Breast epithelium (tissue), 3 donors: ENCODE results near the gene BRD9.

Experiments
- POLR2A ChIP-seq: fragments of 450-650 bp; IDR thresholded peaks from one replicate; pipeline ENCODE4 v1.6.1; 2016; ENCODE audit warnings: antibody characterized with exemption, mild to moderate bottlenecking, moderate library complexity
- POLR2AphosphoS5 ChIP-seq, 3 donors: sonication (generic); formaldehyde crosslinking; IDR thresholded peaks; one replicate each; pipeline ENCODE4 v1.6.1; 2017; ENCODE audit warnings: antibody characterized with exemption in 3 of 3
- TF ChIP-seq, protein P1 (sequence below), 3 donors: fragments of 450-650 bp; IDR thresholded peaks; one replicate each; pipeline ENCODE4 v1.5.1; 2016 to 2017; ENCODE audit warnings: antibody characterized with exemption in 3 of 3, mild to moderate bottlenecking in 3 of 3, moderate library complexity in 3 of 3

GRCh38 chr5:872301-872700 is 20.3 kb downstream of the BRD9 start:
- TF ChIP-seq, protein P1, sequence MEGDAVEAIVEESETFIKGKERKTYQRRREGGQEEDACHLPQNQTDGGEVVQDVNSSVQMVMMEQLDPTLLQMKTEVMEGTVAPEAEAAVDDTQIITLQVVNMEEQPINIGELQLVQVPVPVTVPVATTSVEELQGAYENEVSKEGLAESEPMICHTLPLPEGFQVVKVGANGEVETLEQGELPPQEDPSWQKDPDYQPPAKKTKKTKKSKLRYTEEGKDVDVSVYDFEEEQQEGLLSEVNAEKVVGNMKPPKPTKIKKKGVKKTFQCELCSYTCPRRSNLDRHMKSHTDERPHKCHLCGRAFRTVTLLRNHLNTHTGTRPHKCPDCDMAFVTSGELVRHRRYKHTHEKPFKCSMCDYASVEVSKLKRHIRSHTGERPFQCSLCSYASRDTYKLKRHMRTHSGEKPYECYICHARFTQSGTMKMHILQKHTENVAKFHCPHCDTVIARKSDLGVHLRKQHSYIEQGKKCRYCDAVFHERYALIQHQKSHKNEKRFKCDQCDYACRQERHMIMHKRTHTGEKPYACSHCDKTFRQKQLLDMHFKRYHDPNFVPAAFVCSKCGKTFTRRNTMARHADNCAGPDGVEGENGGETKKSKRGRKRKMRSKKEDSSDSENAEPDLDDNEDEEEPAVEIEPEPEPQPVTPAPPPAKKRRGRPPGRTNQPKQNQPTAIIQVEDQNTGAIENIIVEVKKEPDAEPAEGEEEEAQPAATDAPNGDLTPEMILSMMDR (IDR thresholded peaks at IDR 0.05): no peak
- TF ChIP-seq POLR2A (no peak), POLR2AphosphoS5 (IDR thresholded peaks at IDR 0.05) (no peak)
